GM19328 (cell line): Measurements from ENCODE around the gene SEPTIN5.
"Not testable (repeated sequence)": the region's sequence is repeated elsewhere in the genome, so short reads cannot be mapped to it uniquely, and the experiment has no call there.

ENCODE experiments used
- ATAC-seq: cut with Tn5 transposase; IDR thresholded peaks from one replicate; pipeline ENCODE4 v1.9.1; 2021; ENCODE audit warnings: mild to moderate bottlenecking, moderate library complexity; ENCODE audit not compliant: unreplicated experiment

SEPTIN5 gene

GRCh38 chr22:19680287-19680881, 33.9 kb upstream of the SEPTIN5 start:
- ATAC-seq: no peak

- ATAC-seq: no peak
Measured at GRCh38 chr22:19680911-19681862, 33.1 kb upstream of the SEPTIN5 start.

- ATAC-seq: no peak
Measured at GRCh38 chr22:19681863-19682245, 32.4 kb upstream of the SEPTIN5 start.

- ATAC-seq: no peak
Measured at GRCh38 chr22:19686946-19687345, 27.4 kb upstream of the SEPTIN5 start.

GRCh38 chr22:19687561-19688300, 26.6 kb upstream of the SEPTIN5 start:
- no peak for ATAC-seq

GRCh38 chr22:19688301-19689290, 25.7 kb upstream of the SEPTIN5 start:
- no peak for ATAC-seq

- no peak for ATAC-seq
Measured at GRCh38 chr22:19689408-19689807, 24.9 kb upstream of the SEPTIN5 start.

GRCh38 chr22:19691007-19691720, 23.1 kb upstream of the SEPTIN5 start:
- no peak for ATAC-seq

GRCh38 chr22:19691721-19692341, 22.5 kb upstream of the SEPTIN5 start:
- ATAC-seq: no peak

- no peak for ATAC-seq
Measured at GRCh38 chr22:19693581-19693980, 20.7 kb upstream of the SEPTIN5 start.

GRCh38 chr22:19693981-19694670, 20.2 kb upstream of the SEPTIN5 start:
- ATAC-seq: no peak

GRCh38 chr22:19694696-19695095, 19.6 kb upstream of the SEPTIN5 start:
- ATAC-seq: no peak

- ATAC-seq: no peak
Measured at GRCh38 chr22:19696504-19697276, 17.6 kb upstream of the SEPTIN5 start.

GRCh38 chr22:19697871-19698270, 16.4 kb upstream of the SEPTIN5 start:
- not testable (repeated sequence) for ATAC-seq

GRCh38 chr22:19700790-19701419, 13.4 kb upstream of the SEPTIN5 start:
- no peak for ATAC-seq

GRCh38 chr22:19701420-19702145, 12.7 kb upstream of the SEPTIN5 start:
- no peak for ATAC-seq

GRCh38 chr22:19703869-19704268, 10.4 kb upstream of the SEPTIN5 start:
- ATAC-seq: no peak
